GM12878 (cell line): ENCODE measurements around the gene PMPCA. TPM values are rescaled to one million over a fixed set of nuclear protein-coding genes. Genes with fewer than 3 reads are reported as not detected.

Source experiments
- ELK1 ChIP-seq: IDR thresholded peaks from 2 replicates; pipeline ENCODE4 v1.6.1; 2012; ENCODE audit warnings: low read depth, low read length, improper control_type of control experiment
- RB1 ChIP-seq: fragments of 450-650 bp; formaldehyde crosslinking; IDR thresholded peaks from 2 replicates; pipeline ENCODE4 v1.6.1; 2017; ENCODE audit warnings: mild to moderate bottlenecking, borderline replicate concordance
- ZNF592 ChIP-seq: fragments of 450-650 bp; IDR thresholded peaks from 2 replicates; pipeline ENCODE4 v1.6.1; 2017; ENCODE audit warnings: mild to moderate bottlenecking, moderate library complexity
- ZZZ3 ChIP-seq: IDR thresholded peaks from 2 replicates; pipeline ENCODE4 v1.6.1; 2011; ENCODE audit warnings: low read depth; ENCODE audit not compliant: control insufficient read depth, insufficient read length
- polyA plus RNA-seq, 11 experiments: library from polyadenylated mRNA; depleted of rRNA in 4 of 11; unstranded in 6 of 11; stranded (reverse) in 5 of 11; fragments of >200 nt; fragmentation: Nextera tagmentation in 4 of 11; fragmentation: Illumina TruSeq in 1 of 11; extraction: Ambion mirVana in 4 of 11; extraction: Trizol in 1 of 11; gene quantifications; 1 replicate in 1 of 11; 2 replicates in 10 of 11; pipeline versions ENCODE4 v1.2.1 to v1.2.3, GENCODE V29; 2011 to 2016; ENCODE audit warnings: inconsistent platforms in 2 of 11, missing spikeins in 2 of 11, low read depth in 1 of 11
- total RNA-seq, 4 experiments: library from RNA; depleted of rRNA in 3 of 4; stranded (reverse); fragments of >200 nt in 3 of 4; fragmentation: Illumina TruSeq in 1 of 4; extraction: Trizol in 1 of 4; gene quantifications; 2 replicates each; pipeline versions ENCODE4 v1.2.1 to v1.2.3, GENCODE V29; 2013 to 2021

Gene PMPCA
- total and polyA plus RNA-seq, 10 of the 15 experiments (the other 5 are each of a cell fraction or from before 2014, with no cell fraction given), result 8.1 to 137 (median 75.7) TPM

GRCh38 chr9:136438548-136439480 lies 28.4 kb downstream of the PMPCA start (continued):
- TF ChIP-seq ELK1, result no peak
- no peak for TF ChIP-seq ZNF592
- TF ChIP-seq RB1, result no peak
- TF ChIP-seq ZZZ3, result no peak
